Measurements from ENCODE around the gene LHX2.
A peak's percentile ranks its signal among the peaks of the same experiment; 100 is the strongest.
"Not testable (repeated sequence)": the region's sequence is repeated elsewhere in the genome, so short reads cannot be mapped to it uniquely, and the experiment has no call there.

The LHX2 gene

GRCh38 chr9:124011460-124012301 is at the start of gene LHX2:
TSS of gene LHX2 (plus strand) at chr9:124011768. CDS start at chr9:124012349, 581 bp downstream.
- DNase-seq (ENCODE audit: low spot score) = peak; percentile 74

GRCh38 chr9:123964761-123965160 is 46.8 kb upstream of the LHX2 start:
- no peak for DNase-seq (ENCODE audit: low spot score)

- DNase-seq (ENCODE audit: low spot score) = no peak
Observed at GRCh38 chr9:123965801-123966686, 45.5 kb upstream of the LHX2 start.

- DNase-seq (ENCODE audit: low spot score) = no peak
Observed at GRCh38 chr9:123967323-123967722, 44.2 kb upstream of the LHX2 start.

GRCh38 chr9:123972618-123973017 is 39.0 kb upstream of the LHX2 start:
- no peak for DNase-seq (ENCODE audit: low spot score)

GRCh38 chr9:123973590-123974223 is 37.9 kb upstream of the LHX2 start:
- no peak for DNase-seq (ENCODE audit: low spot score)

GRCh38 chr9:123974471-123974870 is 37.1 kb upstream of the LHX2 start:
- DNase-seq (ENCODE audit: low spot score) = no peak

- DNase-seq (ENCODE audit: low spot score) = no peak
Observed at GRCh38 chr9:123975871-123976270, 35.7 kb upstream of the LHX2 start.

GRCh38 chr9:123976579-123976978 is 35.0 kb upstream of the LHX2 start:
- not testable (repeated sequence) for DNase-seq (ENCODE audit: low spot score)

GRCh38 chr9:123978981-123979380 is 32.6 kb upstream of the LHX2 start:
- DNase-seq (ENCODE audit: low spot score) = no peak

- no peak for DNase-seq (ENCODE audit: low spot score)
Observed at GRCh38 chr9:123982535-123982934, 29.0 kb upstream of the LHX2 start.

- no peak for DNase-seq (ENCODE audit: low spot score)
Observed at GRCh38 chr9:123983047-123983446, 28.5 kb upstream of the LHX2 start.

GRCh38 chr9:123984802-123985201 is 26.8 kb upstream of the LHX2 start:
- DNase-seq (ENCODE audit: low spot score) = no peak

- DNase-seq (ENCODE audit: low spot score) = no peak
Observed at GRCh38 chr9:123985869-123986268, 25.7 kb upstream of the LHX2 start.

- DNase-seq (ENCODE audit: low spot score) = no peak
Observed at GRCh38 chr9:123990427-123990826, 21.1 kb upstream of the LHX2 start.

- DNase-seq (ENCODE audit: low spot score) = not testable (repeated sequence)
Observed at GRCh38 chr9:123992679-123993078, 18.9 kb upstream of the LHX2 start.

GRCh38 chr9:123996731-123997421 is 14.7 kb upstream of the LHX2 start:
- no peak for DNase-seq (ENCODE audit: low spot score)

GRCh38 chr9:123997665-123998277 is 13.8 kb upstream of the LHX2 start:
- DNase-seq (ENCODE audit: low spot score) = no peak

- DNase-seq (ENCODE audit: low spot score) = no peak
Observed at GRCh38 chr9:123998278-123998925, 13.2 kb upstream of the LHX2 start.

- DNase-seq (ENCODE audit: low spot score) = no peak
Observed at GRCh38 chr9:123998970-123999621, 12.5 kb upstream of the LHX2 start.
